Ovary (tissue), 3 donors: ENCODE results near the gene SLAIN2.

ENCODE experiments used
- EP300 ChIP-seq: sonication (generic); formaldehyde crosslinking; IDR thresholded peaks from one replicate; pipeline ENCODE4 v1.6.1; 2017; ENCODE audit warnings: antibody characterized with exemption
- POLR2A ChIP-seq: fragments of 450-650 bp; IDR thresholded peaks from one replicate; pipeline ENCODE4 v1.6.1; 2017; ENCODE audit warnings: antibody characterized with exemption, mild to moderate bottlenecking, moderate library complexity
- TF ChIP-seq, protein P1 (sequence below), 3 donors: fragments of 450-650 bp in 2 of 3; fragments of 200-600 bp in 1 of 3; IDR thresholded peaks; one replicate each; pipeline versions ENCODE4 v1.5.1 to v1.8.0; 2016 to 2022; ENCODE audit warnings: antibody characterized with exemption in 3 of 3, mild to moderate bottlenecking in 1 of 3
- donor health status: DM: no; HTN: no; CAD: no.

DNA sequence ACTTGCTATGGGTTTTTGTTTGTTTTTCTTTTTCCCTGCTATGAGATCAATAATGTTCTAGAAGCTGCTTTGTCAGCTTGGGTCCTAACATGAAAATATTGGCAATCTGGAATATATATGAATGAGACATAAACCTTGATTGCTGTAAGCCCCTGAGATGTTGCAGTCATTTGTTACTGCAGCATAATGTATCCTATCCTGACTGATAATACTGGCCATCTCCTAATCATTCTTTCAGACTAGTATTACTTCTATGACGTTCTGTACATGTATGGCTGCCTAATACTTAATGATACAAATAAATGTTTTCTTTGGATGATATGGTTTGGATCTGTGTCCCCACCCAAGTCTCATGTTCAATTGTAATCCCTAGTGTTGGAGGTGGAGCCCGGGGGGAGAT lies 19.3 kb upstream of the SLAIN2 start:
- TF ChIP-seq EP300 = no peak
- TF ChIP-seq, protein P1, sequence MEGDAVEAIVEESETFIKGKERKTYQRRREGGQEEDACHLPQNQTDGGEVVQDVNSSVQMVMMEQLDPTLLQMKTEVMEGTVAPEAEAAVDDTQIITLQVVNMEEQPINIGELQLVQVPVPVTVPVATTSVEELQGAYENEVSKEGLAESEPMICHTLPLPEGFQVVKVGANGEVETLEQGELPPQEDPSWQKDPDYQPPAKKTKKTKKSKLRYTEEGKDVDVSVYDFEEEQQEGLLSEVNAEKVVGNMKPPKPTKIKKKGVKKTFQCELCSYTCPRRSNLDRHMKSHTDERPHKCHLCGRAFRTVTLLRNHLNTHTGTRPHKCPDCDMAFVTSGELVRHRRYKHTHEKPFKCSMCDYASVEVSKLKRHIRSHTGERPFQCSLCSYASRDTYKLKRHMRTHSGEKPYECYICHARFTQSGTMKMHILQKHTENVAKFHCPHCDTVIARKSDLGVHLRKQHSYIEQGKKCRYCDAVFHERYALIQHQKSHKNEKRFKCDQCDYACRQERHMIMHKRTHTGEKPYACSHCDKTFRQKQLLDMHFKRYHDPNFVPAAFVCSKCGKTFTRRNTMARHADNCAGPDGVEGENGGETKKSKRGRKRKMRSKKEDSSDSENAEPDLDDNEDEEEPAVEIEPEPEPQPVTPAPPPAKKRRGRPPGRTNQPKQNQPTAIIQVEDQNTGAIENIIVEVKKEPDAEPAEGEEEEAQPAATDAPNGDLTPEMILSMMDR (IDR thresholded peaks at IDR 0.05) = no peak
- no peak for TF ChIP-seq POLR2A
